Body of pancreas (tissue), 4 donors: ENCODE results near the gene CCDC146.

ENCODE experiments used
- POLR2A ChIP-seq, 3 donors: fragments of 450-650 bp; IDR thresholded peaks; one replicate each; pipeline ENCODE4 v1.6.1; 2016; ENCODE audit warnings: antibody characterized with exemption in 3 of 3, mild to moderate bottlenecking in 2 of 3
- TF ChIP-seq, protein P1 (sequence below), 7 experiments: fragments of 450-650 bp in 4 of 7; fragments of 200-600 bp in 3 of 7; sonication (generic) in 3 of 7; IDR thresholded peaks; one replicate each; pipeline ENCODE4 v1.5.1; 2016 to 2019; ENCODE audit warnings: antibody characterized with exemption in 7 of 7

DNA sequence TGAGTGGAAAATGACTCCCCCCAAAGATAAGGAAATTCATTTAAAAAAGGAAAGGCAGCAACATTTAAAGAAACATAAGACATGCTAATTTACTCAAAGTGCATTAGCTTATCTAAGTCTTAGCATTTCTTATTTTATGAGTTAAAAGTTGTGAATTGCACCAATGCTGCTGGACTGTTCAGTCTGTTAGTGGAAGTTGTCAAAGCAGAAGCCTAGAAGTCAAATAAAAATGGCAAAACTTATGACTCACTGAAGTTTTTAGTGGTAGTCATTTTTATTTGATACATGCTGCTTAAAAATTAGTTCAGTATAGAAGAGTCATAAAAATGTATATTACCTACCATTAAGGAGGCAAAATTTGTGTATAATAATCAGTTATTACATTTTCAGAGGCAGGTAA, 168.0 kb downstream of the CCDC146 start:
- TF ChIP-seq, protein P1, sequence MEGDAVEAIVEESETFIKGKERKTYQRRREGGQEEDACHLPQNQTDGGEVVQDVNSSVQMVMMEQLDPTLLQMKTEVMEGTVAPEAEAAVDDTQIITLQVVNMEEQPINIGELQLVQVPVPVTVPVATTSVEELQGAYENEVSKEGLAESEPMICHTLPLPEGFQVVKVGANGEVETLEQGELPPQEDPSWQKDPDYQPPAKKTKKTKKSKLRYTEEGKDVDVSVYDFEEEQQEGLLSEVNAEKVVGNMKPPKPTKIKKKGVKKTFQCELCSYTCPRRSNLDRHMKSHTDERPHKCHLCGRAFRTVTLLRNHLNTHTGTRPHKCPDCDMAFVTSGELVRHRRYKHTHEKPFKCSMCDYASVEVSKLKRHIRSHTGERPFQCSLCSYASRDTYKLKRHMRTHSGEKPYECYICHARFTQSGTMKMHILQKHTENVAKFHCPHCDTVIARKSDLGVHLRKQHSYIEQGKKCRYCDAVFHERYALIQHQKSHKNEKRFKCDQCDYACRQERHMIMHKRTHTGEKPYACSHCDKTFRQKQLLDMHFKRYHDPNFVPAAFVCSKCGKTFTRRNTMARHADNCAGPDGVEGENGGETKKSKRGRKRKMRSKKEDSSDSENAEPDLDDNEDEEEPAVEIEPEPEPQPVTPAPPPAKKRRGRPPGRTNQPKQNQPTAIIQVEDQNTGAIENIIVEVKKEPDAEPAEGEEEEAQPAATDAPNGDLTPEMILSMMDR (IDR thresholded peaks at IDR 0.05) = no peak
- no peak for TF ChIP-seq POLR2A (IDR thresholded peaks at IDR 0.05)
